HG02840 (cell line): Measurements from ENCODE around the gene SEPTIN2.
A peak's percentile ranks its signal among the peaks of the same experiment; 100 is the strongest.
"Not testable (repeated sequence)": the region's sequence is repeated elsewhere in the genome, so short reads cannot be mapped to it uniquely, and the experiment has no call there.

ENCODE experiments used
- ATAC-seq: cut with Tn5 transposase; IDR thresholded peaks from one replicate; pipeline ENCODE4 v1.9.1; 2021; ENCODE audit warnings: mild to moderate bottlenecking, moderate library complexity, moderate number of reproducible peaks; ENCODE audit not compliant: unreplicated experiment, low FRiP score

Gene SEPTIN2

GRCh38 chr2:241315879-241316631 lies at the start of gene SEPTIN2:
Gene SEPTIN2, plus strand, starts transcription at chr2:241315925. Its CDS starts 8,308 bp downstream, at chr2:241324233.
- ATAC-seq: peak; percentile 37

GRCh38 chr2:241267249-241268067 lies 48.3 kb upstream of the SEPTIN2 start:
- ATAC-seq: no peak

GRCh38 chr2:241268306-241268705 lies 47.4 kb upstream of the SEPTIN2 start:
- no peak for ATAC-seq

- no peak for ATAC-seq
These were observed 46.8 kb upstream of the SEPTIN2 start for GRCh38 chr2:241268716-241269445.

- no peak for ATAC-seq
These were observed 45.8 kb upstream of the SEPTIN2 start for GRCh38 chr2:241269707-241270520.

GRCh38 chr2:241270531-241270930 lies 45.2 kb upstream of the SEPTIN2 start:
- ATAC-seq: no peak

- ATAC-seq: peak; percentile 39
These were observed 43.9 kb upstream of the SEPTIN2 start for GRCh38 chr2:241271706-241272302.

- peak; percentile 47 for ATAC-seq
These were observed 43.2 kb upstream of the SEPTIN2 start for GRCh38 chr2:241272303-241273209.

GRCh38 chr2:241273210-241274020 lies 42.3 kb upstream of the SEPTIN2 start:
- no peak for ATAC-seq

GRCh38 chr2:241274127-241274526 lies 41.6 kb upstream of the SEPTIN2 start:
- no peak for ATAC-seq

- ATAC-seq: no peak
These were observed 40.2 kb upstream of the SEPTIN2 start for GRCh38 chr2:241275504-241275903.

- no peak for ATAC-seq
These were observed 39.8 kb upstream of the SEPTIN2 start for GRCh38 chr2:241275910-241276309.

GRCh38 chr2:241278306-241278705 lies 37.4 kb upstream of the SEPTIN2 start:
- ATAC-seq: not testable (repeated sequence)

GRCh38 chr2:241279413-241279812 lies 36.3 kb upstream of the SEPTIN2 start:
- ATAC-seq: no peak

- no peak for ATAC-seq
These were observed 35.9 kb upstream of the SEPTIN2 start for GRCh38 chr2:241279828-241280227.

GRCh38 chr2:241280291-241280690 lies 35.4 kb upstream of the SEPTIN2 start:
- no peak for ATAC-seq

GRCh38 chr2:241282555-241282954 lies 33.2 kb upstream of the SEPTIN2 start:
- no peak for ATAC-seq

- no peak for ATAC-seq
These were observed 30.1 kb upstream of the SEPTIN2 start for GRCh38 chr2:241285596-241285995.
